HG03135 (cell line): ENCODE results near the gene C16orf86.
A peak's percentile ranks its signal among the peaks of the same experiment; 100 is the strongest.

ENCODE experiments used
- ATAC-seq: cut with Tn5 transposase; IDR thresholded peaks from one replicate; pipeline ENCODE4 v1.9.1; 2021; ENCODE audit warnings: mild to moderate bottlenecking, moderate library complexity; ENCODE audit not compliant: unreplicated experiment

Gene C16orf86, protein sequence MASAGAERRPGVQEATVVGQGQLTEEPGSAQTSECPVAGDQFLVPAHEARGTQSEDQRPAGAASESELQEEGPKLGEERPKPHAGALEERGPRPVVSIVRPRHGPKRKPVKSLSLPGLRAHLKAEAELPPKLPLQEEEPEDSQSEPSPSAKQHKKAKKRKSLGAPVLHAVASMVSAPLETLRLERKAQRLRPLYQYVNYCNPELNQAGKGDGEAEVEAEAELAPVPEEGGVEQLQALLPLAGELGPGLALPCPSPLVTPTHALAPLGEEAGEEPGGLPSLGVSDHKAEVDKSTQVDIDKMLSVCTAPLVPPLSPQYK

DNA sequence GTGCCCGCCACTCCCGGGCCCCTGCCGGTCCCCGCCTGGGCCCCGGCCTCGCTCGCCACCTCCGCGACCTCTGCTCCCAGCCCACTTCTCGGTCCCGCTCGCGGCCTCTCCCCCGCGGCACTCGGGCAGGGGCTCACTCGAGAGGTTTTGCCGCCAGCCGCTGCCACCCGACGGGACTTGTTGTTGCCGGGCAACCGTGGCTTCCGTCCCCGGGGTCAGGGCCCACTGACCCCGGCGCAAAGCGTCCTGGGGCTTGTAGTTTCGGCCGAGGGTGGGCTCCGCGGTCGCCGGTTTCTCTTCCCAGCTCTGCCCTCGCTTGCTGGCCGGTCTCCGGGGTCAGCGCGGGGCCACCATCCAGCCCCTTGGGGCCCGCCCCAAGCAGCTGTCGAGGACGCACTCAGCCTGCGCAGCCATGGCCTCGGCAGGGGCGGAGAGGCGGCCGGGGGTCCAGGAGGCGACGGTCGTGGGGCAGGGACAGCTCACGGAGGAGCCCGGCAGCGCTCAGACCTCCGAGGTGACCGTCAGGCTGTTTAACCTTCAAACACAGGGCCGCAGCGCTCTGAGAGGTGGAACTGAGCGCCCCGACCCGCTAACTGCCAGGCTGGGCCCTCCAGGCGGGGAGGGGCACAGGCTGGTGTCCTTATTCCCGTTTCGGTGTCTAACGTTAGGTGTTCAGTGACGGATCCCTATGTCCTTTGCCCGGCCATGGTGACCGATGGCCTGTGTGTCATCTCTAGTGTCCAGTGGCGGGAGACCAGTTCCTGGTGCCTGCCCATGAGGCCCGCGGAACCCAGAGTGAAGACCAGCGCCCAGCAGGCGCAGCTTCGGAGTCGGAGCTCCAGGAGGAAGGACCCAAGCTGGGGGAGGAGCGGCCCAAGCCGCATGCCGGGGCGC, at the start of gene C16orf86, which contains the start of gene ENKD1:
Gene C16orf86, plus strand, starts transcription at position 256 of the 894 bp plus-strand sequence. Its CDS starts 157 bp downstream, at position 413.
Gene ENKD1, minus strand, starts transcription at position 192 of the 894 bp plus-strand sequence. CDS start 308 bp downstream, outside the sequence.
- peak; percentile 60 for ATAC-seq

DNA sequence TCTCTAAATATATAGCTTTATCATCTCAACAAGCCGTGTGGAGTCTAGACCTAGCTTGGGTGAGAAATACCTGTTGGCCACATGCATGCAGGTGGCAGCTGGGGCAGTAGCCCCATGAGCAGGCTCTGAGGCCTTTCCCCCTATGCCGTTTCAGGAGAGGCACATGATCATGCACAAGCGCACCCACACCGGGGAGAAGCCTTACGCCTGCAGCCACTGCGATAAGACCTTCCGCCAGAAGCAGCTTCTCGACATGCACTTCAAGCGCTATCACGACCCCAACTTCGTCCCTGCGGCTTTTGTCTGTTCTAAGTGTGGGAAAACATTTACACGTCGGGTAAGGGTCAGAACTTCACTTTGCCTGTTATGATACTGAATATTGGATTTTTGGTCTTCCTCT, 38.4 kb upstream of the C16orf86 start:
- ATAC-seq: no peak

DNA sequence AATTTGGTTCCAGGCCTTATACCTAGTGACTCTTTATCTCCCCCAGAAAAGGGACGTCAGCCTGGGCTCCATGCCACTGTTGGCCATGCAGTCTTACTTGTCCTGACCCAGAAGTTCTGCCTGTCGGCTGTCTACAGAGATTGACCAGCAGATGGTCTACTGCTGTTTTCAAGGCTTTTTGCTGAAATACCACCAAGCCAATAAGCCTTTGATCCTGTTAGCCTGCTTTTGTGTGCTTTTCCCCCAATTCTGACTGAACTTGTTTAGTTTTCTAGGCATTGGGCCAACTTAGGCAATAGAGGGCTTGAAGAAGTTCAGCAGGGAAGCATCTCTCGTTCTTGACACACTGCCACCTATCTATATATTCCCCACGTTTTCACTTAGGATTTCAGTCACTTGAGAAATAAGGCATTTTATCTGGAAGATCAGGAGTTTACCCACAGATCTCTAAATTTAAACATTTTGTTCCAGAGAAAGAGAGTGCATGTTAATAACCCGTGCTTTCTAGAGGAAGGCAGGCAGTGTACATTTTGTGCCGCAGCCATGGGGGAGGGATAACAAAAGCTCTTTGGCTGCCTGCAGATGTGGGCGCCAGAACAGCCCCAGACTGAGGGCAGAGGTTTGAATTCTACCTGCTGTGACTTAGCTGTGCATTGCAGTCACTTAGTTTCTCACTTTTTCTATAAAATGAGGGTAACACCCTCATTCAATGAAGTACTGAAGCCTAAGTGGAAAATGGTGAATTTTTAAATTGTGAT, 34.0 kb upstream of the C16orf86 start:
- ATAC-seq: no peak

DNA sequence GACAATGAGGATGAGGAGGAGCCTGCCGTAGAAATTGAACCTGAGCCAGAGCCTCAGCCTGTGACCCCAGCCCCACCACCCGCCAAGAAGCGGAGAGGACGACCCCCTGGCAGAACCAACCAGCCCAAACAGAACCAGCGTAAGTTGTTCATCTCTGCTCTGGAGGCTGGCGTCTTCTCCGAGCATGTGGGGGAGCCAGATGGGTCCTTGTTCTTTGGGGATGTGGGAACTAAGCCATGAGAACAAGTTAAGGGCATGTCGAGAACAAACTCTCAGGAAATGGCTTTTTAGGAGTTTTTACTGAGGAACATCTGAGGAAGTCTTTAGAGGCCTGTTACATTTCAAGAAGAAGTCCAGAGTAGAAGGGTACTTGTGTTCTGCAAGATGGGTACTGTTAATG, 29.9 kb upstream of the C16orf86 start:
- no peak for ATAC-seq

DNA sequence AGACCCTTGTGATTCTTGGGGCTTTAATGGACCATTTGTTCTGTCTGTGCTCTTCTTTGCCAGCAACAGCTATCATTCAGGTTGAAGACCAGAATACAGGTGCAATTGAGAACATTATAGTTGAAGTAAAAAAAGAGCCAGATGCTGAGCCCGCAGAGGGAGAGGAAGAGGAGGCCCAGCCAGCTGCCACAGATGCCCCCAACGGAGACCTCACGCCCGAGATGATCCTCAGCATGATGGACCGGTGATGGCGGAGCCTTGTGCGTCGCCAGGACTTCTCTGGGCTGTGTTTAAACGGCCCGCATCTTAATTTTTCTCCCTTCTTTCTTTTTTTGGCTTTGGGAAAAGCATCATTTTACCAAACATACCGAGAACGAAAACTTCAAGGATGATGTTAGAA, 29.0 kb upstream of the C16orf86 start:
- no peak for ATAC-seq

DNA sequence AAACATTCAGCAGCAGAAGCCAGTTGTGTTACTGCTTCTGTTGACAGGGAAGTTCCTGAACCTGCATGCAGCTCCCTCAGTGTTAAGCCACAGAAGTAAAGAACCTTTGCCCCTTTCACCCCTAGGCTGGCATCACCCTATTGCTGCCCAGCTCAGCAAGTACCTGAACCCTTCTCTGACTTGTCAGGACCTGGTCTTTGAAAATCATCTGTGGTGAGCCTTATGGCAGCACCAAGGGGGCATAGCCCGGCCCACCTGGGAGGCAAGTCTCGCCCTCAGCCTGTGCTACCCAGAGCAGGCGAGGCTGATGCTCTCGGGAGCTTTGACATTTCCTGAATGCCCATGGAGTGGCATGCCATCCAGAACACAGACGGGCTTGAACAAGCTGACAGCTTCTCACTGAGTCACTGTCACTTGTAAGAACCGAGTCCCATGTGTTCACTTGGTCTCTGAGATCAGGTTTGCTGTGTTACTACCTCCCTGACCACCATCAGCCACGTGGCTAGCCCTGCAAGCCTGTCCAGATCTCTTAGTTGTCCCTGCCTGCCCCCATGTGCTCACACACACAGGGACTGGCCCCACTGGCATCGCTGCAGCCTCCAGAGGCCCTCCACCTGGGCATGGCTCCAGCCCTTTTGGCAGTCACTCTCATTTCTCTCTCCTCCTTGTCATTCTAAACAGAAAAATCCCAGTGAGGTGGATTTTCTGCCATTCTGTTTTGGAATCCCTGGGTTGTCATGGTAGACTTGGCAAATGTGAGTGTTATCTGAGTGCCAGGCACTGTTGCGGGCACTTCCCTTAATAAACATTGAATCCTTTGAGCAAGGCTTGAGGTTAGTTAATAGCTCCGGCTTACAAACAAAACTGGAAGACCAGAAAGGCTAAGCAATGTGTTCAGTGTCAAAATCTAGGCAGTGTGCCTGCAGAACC, 24.6 kb upstream of the C16orf86 start:
- no peak for ATAC-seq

DNA sequence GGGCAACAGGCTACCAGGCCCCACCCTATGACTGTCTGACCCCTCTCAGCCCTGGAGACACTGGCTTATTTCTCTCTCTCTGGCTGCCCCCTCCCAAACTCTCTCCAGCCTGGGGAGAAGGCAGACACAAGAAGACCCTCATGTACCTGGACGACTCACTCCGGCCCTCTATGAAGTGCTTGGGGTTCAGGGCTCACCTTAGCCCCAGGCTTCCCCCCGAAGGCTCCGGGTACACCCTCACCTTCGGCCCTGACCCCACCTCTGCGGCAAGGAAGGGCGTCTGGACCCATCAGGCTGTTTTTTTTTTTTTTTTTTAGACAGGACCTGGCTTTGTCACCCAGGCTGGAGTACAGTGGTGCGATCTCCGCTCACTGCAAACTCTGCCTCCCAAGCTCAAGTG, 22.6 kb upstream of the C16orf86 start:
- no peak for ATAC-seq

DNA sequence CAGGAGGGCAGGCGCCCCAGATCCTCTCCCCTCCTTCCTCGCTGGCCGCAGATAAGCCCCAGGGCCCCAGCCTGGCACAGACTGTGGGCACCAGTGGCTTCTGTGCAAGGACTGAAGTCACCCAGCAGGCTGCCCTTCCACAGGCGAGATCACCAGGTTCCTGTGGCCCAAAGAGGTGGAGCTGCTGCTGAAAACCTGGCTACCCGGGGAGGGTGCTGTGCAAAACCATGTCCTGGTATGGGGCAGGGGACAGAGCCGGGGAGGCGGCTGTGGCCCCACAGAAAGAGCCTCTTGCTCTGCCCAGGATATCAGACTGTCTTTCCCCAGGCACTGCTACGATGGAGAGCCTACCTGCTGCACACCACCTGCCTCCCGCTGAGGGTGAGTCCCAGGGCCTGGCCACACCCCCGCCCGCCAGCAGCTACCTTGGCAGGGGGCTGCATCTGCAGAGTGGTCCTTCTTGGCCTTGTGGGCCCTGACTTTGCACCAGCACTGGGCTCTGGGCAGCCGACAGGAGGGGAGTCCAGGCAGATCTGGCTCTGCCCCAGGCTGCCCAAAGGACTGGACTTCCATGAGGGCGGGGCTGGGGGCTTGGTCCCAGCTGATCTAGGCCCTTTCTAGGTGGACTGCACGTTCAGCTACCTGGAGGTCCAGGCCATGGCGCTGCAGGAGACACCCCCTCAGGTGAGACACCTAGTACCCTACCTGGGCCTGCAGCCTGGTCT, 21.1 kb upstream of the C16orf86 start:
- ATAC-seq: no peak

DNA sequence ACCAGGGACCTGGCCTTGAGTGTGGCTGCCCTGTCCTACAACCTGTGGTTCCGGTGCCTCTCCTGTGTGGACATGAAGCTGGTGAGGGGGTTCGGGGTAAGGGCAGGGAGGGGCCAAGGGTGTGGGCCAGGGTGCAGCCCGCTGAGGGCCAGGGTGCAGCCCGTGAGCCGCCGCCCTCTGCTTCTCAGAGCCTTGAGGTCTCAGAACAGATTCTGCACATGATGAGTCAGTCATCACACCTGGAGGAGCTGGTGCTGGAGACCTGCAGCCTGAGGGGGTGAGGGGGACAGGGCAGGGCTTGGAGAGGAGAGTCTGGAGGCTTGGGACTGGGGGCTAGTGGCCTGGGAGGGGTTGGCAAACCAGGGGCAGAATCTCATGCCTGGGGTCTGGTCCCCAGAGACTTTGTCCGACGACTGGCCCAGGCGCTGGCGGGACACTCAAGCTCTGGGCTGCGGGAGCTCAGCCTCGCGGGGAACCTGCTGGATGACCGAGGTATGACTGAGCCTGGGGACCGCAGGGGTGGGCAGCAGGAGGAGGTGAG, 19.4 kb upstream of the C16orf86 start:
- no peak for ATAC-seq

DNA sequence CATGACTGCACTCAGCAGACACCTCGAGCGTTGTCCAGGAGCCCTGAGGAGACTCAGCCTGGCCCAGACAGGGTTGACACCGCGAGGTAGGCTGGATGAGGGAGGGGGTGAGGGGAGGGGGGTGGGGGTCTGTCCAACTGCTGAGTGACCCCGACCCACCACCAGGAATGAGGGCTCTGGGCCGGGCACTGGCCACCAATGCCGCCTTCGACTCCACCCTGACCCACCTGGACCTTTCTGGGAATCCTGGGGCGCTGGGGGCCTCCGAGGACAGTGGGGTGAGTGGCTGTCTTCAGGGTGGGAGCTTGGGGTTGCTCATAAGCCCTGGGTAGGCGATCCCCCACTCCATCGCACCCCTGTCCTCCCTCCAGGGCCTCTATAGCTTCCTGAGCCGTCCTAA, 18.9 kb upstream of the C16orf86 start:
- no peak for ATAC-seq

DNA sequence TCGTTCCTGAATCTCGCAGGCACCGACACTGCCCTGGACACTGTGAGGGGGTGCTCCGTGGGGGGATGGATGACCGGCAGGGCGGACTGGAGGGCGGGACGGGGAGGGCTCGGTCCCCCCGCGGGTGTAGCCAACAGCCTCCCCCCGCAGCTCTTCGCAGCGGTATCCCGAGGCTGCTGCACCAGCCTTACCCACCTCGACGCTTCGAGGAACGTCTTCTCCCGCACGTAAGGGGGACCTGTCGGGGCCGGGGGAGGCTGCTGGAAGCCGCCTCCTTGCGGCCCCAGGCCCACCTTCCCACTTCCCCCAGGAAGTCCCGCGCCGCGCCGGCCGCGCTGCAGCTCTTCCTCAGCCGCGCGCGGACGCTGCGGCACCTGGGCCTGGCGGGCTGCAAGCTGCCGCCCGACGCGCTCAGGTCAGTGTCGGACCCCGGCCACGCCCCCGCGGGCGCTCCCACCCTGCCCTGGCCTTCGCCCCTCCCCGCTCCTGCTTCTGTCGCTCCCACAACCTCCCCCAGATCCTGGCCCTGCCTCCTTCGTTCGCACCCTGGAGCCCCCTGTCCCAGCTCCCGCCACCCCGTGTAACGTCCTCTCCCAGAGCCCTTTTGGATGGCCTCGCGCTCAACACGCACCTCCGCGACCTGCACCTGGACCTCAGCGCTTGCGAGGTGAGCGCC, 18.4 kb upstream of the C16orf86 start:
- no peak for ATAC-seq

DNA sequence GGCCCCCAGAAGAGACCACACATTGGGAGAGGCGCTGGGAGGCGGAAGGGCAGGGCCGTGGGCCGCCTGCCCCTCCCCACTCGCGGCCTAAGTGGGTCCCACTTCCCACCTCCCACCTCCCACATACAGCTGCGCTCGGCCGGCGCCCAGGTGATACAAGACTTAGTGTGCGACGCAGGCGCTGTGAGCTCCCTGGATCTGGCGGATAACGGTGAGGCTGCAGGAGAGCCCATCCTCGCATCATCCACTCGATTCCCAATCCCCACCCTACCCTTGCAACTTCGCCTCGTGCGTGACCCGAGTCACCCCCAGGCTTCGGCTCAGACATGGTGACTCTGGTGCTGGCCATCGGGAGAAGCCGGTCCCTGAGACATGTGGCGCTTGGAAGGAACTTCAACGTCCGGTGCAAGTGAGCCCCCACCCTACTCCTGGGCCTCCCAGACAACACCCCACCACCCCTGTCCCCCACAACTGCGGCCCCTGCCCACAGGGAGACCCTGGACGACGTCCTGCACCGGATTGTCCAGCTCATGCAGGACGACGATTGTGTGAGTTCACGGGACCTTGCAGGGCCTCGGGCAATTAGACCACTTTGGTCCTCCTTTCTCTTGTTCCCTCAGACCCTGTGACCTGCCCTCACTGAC, 17.7 kb upstream of the C16orf86 start:
- no peak for ATAC-seq

DNA sequence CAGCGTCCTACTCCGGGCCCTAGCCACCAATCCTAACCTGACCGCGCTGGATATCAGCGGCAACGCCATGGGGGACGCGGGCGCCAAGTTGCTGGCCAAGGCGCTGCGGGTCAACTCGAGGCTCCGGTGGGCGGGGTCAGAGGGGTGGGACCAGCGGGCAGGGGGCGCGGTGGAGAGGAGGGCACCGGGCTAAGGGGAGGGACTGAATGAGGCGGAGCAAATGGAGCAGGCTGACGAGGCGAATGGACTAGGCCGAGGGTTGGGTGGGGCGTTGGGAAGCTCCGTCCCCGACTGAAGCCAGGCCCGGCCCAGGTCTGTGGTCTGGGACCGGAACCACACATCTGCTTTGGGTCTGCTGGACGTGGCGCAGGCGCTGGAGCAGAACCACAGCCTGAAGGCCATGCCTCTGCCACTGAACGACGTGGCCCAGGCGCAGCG, 17.1 kb upstream of the C16orf86 start:
- no peak for ATAC-seq

DNA sequence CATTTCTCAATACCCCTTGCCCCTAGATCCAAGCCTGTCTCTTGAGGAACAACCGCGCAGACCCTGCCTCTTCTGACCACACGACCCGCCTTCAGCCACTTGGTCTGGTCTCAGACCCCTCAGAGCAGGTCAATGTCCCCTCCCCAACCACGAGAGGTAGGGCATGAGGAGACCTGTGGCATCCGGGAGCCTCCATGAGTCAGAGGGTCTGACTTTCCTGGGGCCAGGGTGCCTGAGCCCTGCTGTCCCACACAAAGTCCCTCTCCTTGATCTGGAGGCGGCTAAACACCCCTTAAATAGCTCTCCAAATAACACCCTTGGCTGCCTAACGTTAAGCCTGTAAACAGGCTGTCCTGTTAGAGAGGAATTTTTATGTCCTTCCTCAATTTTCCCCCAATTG, 16.6 kb upstream of the C16orf86 start:
- no peak for ATAC-seq

DNA sequence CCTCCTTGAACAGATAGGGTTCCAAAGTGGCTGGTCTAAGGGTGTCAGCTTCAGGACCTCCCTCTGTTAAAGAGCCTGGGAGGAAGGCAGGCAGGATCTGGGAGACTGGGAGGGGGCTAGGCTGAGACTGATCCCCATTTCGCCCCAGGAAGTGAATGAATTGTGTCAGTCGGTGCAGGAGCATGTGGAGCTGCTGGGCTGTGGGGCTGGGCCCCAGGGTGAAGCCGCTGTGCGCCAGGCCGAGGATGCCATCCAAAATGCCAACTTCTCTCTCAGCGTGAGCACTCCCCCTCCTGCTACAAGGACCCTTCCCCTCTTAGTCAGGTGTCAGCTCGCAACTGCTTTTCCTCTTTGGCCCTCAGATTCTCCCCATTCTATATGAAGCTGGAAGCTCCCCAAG, 15.6 kb upstream of the C16orf86 start:
- ATAC-seq: no peak

DNA sequence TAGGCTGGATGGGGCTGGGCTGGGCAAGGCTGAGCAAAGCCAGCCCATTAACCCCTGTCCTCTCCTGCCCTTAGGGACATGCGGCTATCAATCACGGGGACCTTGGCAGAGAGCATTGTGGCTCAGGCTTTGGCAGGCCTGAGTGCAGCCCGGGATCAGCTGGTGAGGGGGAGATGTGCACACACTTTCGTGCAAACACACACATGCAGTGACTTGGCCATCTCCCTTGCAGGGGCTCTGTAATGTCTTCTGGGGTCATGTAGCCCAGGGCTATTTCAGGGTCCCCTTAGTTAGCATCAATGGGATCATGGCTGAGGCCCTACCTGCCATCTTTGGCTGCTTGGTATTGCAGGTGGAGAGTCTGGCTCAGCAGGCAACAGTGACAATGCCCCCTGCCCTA, 14.8 kb upstream of the C16orf86 start:
- ATAC-seq: no peak

DNA sequence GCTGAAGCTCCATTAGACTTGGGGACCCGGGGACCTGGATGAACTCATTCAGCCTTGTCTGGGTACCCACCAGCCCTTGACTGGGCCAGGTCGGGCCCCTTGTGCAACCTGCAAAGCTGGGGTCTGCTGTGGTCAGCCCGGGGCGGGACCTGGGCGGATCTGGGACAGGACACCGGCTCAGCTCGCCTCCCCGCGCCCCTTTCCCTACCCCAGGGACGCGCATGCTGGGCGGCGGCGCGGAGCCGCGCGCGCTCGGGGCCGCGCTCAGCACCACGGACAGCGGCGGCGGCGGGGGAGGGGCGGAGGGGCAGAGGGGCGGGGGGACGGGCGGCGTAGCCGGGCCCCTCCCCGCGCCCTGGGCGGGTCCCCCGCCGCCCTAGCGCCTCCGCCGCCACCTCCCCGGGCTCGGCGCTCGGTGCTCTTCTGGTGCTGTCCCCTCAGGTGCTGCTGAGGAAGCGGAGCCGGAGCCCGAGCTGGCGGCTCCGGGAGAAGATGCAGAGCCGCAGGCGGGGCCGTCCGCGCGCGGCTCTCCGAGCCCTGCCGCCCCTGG, 14.0 kb upstream of the C16orf86 start:
- ATAC-seq: no peak
